GM19397 (cell line): ENCODE data around the gene SDK1.

ENCODE experiments used
- ATAC-seq: cut with Tn5 transposase; IDR thresholded peaks from one replicate; pipeline ENCODE4 v1.9.1; 2021; ENCODE audit warnings: mild to moderate bottlenecking, moderate library complexity; ENCODE audit not compliant: unreplicated experiment

SDK1 gene

DNA sequence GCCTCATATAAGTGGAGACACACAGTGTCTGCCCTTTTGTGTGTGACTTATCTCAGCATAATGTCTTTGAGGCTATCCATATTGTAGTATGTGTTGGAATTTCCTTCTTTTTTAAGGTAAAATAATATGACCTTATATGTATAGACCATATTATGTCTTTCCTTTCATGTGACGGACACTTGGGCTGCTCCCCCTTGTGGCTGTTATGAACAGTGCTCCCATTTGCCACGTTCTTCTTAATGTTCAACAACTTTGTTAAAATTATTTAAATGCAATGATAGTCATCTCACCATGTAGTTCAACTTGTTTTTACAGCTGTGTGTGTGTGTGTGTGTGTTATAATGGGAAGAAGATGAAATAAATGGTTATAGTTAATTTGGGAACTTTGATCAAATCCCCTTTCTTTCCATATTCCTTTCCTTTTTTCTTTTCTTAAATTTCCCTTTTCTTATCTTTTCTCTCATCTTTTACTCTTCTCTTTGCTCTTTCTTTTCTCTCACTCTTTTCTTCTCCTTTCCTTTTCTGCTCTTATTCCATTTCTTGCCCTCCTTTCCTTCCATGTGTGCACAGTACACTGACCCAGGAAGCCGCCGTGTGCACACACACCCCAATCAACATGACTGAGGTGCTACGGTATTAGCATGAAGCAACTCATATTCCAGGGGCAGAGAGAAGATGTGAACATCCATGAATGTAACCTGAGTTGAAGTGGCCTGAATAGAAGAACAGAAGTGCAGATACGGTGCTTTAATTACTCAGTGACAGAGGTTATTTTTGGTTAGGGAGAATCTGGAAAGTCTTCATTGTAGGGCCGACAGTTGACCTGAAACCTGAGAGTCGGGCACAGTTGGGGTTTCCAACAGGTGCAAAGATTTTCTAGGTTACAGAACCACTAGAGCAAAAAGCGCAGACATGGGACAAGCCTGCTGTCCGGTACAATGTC is 596.6 kb downstream of the SDK1 start:
- ATAC-seq = no peak

GRCh38 chr7:3899559-3899991 is 598.5 kb downstream of the SDK1 start:
- ATAC-seq = no peak

- ATAC-seq = no peak
Observed at GRCh38 chr7:3908153-3908552, 607.1 kb downstream of the SDK1 start.

GRCh38 chr7:3909128-3909527 is 608.1 kb downstream of the SDK1 start:
- ATAC-seq = no peak

GRCh38 chr7:3910054-3910453 is 609.0 kb downstream of the SDK1 start:
- ATAC-seq = no peak

DNA sequence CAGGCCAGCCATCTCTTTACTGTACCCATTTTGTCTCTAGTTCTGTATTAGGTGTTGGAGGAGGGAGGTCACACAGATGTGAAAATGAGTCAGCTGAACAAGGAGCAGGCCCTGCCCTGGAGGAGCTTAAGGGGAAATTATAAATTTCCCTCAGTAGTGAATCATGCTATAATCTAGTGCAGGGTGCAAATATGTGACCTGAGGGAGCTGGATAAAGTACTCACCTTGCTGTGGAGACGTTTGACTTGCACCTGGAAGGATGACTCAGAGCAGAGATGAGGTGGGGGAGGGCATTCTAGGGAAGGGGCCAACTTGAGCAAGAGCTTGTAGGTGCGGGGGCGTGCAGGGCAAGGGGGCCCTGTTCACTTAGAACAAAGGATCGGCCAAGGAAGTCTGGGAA is 610.6 kb downstream of the SDK1 start:
- no peak for ATAC-seq

- ATAC-seq = no peak
Observed at GRCh38 chr7:3912291-3912690, 611.2 kb downstream of the SDK1 start.

DNA sequence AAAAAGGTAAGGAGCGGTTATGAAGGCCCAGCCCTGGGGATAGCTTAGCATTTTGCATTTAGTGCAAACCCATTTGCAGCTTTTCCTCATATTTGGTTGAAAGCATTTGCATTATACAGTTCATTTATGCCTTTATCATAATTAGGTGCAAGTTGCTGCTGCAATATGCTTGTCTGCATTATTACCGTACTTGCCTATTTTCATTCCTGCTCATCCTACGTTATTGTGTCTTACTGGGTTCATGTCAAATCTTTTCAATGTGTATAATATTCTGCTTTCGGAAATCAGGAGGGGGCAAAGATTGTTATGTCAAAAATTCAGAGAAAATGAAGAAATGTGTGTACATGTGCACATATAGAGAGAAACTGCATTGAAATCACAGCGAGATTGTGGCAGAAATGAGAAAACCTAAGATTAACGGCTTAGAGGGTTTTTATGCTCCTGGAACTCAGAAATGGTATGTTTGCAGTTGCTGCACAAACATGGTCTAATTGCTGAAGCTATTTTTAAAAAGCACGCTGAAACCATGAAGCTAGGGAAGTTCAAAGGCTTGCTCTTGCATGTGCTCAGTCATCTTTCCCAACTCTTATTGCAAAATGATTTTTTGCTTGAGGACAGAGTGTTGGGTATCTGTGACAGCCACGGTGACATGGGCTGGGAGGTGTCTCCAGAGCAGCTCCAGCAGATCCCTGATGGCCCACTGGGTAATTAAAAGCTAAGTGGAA is 613.2 kb downstream of the SDK1 start:
- ATAC-seq = no peak

DNA sequence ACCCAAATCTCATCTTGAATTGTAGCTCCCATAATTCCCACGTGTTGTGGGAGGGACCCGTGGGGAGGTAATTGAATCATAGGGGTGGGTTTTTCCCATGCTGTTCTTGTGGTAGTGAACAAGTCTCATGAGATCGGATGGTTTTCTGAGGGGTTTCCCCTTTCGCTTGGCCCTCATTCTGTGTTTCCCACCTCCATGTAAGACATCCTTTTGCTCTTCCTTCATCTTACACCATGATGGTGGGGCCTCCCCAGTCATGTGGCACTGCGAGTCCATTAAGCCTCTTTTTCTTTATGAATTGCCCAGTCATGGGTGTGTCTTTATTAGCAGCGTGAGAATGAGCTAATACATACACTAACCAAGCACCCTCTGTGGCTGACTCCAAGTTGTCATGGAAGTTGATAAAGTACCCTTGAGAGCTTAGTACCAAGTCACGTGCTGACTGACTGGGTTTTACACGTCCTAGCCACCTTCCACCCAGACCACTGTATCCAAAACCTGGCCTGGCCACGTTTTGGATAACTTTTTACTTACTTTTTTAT is 614.4 kb downstream of the SDK1 start:
- no peak for ATAC-seq

GRCh38 chr7:3916146-3916545 is 615.1 kb downstream of the SDK1 start:
- no peak for ATAC-seq

DNA sequence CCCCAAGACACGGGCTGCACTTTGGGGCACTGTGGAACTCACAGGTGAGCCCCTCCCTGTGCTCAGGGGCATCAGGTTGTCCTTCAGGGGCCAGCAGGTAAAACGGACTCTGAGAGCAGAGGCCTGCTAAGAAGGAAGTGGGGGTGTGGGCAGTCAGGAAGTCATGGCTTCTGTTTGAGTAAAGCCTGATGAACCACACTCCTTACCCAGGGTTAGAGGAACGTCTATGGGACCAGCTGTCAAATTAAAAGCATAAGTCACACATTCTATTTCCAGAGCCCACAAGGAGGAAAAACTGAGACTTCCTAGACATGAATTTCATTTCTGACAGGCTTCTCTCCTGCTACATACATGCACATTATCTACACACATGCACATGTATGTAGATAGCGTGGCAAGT is 616.4 kb downstream of the SDK1 start:
- no peak for ATAC-seq

- no peak for ATAC-seq
Observed at GRCh38 chr7:3918576-3918975, 617.5 kb downstream of the SDK1 start.

DNA sequence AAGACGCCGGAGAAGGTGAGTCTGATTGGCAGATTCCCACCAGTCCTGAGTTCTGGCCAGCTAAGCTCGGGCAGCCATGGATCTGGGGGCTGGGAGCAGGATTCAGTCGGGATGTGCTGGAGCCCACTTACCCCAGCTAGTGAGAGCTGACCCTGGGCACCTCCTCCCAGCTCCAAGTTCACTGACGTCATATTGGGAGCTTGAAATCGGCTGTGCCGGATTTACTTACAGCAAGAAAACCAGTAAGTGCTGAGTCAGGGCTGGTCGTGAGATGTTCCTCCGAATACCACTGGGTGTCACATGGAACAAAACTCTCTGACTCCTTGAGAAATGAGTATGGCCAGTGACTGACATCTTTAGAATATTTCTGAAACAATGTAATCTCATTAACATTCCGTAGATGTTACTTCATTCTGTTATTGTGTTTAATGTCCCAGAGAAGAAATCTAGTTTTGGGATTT is 621.2 kb downstream of the SDK1 start:
- ATAC-seq = no peak

- no peak for ATAC-seq
Observed at GRCh38 chr7:3923307-3923918, 622.4 kb downstream of the SDK1 start.

- no peak for ATAC-seq
Observed at GRCh38 chr7:3924277-3924676, 623.2 kb downstream of the SDK1 start.

GRCh38 chr7:3927446-3928110 is 626.5 kb downstream of the SDK1 start:
- ATAC-seq = no peak

DNA sequence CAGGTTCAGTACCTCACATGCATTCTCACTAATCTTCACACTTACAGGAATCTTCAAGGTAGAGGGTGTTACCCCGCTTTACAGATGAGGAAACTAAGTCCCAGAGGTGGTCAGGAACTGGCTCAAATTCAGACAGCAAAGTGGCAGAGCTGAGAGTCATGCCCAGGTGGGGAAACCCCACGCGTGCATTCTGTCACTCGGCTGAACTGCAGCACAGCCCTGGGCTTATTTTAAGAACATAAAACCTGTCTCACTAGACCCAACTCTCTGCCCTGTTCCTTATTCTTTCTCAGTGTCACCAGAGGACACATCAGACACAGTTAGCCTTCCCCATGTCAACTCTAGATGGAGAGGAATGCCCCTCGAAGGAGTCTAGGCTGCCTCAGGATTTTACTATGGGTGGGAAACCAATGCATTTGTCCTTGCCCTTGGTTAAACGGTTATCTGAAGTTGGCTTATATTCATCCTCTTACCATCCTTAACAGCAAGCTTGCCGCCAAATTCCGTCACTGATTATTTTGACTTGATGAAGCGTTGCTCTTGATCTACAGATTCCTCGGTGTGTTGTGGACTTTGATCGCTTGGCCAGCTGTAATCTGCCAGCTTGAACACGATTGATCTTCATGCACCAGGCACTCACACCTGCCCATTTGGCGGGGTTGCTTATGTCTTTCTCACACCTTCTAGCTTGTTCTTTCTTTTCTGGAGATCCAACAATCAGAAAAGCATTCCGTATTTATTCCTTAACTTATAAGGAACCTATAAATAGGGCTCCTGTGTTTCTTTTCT is 627.9 kb downstream of the SDK1 start:
- no peak for ATAC-seq

- no peak for ATAC-seq
Observed at GRCh38 chr7:3931843-3932242, 630.8 kb downstream of the SDK1 start.

DNA sequence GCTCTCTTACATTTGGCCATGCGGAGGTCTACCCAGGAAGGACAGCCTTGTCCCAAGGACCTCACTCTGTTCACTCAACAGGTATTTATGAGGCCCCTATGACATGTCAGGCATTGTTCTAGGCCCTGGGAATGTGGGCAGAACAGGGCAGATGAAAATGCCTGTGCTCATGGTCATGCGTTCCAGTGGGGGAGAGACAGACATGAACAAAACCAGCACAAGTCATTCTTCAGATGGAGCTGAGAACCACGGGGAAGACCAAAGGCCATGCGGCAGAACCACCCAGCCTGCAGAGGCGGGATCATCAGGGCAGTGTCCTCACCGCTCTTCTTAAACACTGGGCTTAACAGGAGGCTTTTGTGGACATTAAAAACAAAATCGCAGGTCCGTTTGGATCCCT is 636.1 kb downstream of the SDK1 start:
- no peak for ATAC-seq

- no peak for ATAC-seq
Observed at GRCh38 chr7:3937605-3938004, 636.6 kb downstream of the SDK1 start.
